B cell (primary cell): ENCODE data around the gene PTMA. TPM values are rescaled to one million over a fixed set of nuclear protein-coding genes. Genes with fewer than 3 reads are reported as not detected.
"Not testable (repeated sequence)": the region's sequence is repeated elsewhere in the genome, so short reads cannot be mapped to it uniquely, and the experiment has no call there.

Source experiments
- ATAC-seq: fragments of 200-7000 bp; cut with Tn5 transposase; one replicate; pipeline ENCODE4 v1.10.0; 2021; ENCODE audit warnings: low read depth, mild to moderate bottlenecking, moderate number of reproducible peaks, moderate library complexity
- CTCF ChIA-PET: fragments of 350-600 bp; sonication (Branson Sonifier 250); formaldehyde crosslinking; loops from one replicate; lab custom pipeline; 2021; ENCODE audit warnings: antibody characterized with exemption, inconsistent platforms; lab: Charles Lee
- POLR2A ChIA-PET: fragments of 350-600 bp; sonication (Branson Sonifier 250); formaldehyde crosslinking; loops from one replicate; lab custom pipeline; 2021; ENCODE audit warnings: antibody characterized with exemption; lab: Charles Lee
- DNase-seq: peaks from one replicate; pipeline ENCODE4 v3.0.0; 2013
- H2AFZ ChIP-seq: 2 replicates; pipeline ENCODE4 v1.6.1; 2012; ENCODE audit warnings: mild to moderate bottlenecking, low read depth, low read length; ENCODE audit not compliant: insufficient read depth, poor library complexity, severe bottlenecking
- H3K27ac ChIP-seq, 2 donors: 1 replicate in 1 of 2; 2 replicates in 1 of 2; pipeline ENCODE4 v1.5.1; 2012 to 2013; ENCODE audit warnings: low read length in 2 of 2, mild to moderate bottlenecking in 2 of 2, moderate library complexity in 1 of 2
- H3K27me3 ChIP-seq, 4 experiments: fragments of 200-600 bp in 1 of 4; sonication (generic) in 1 of 4; replicated peaks in 1 of 4; 1 replicate in 2 of 4; 2 replicates in 2 of 4; pipeline versions ENCODE4 v1.6.1 to v1.7.0; 2013 to 2016; ENCODE audit warnings: low read length in 3 of 4, mild to moderate bottlenecking in 2 of 4, mixed read lengths in 1 of 4, moderate library complexity in 1 of 4; ENCODE audit not compliant: insufficient read depth in 4 of 4, control insufficient read depth in 3 of 4; ENCODE audit errors: control extremely low read depth in 1 of 4
- H3K36me3 ChIP-seq, 2 experiments: replicated peaks in 1 of 2; 1 replicate in 1 of 2; 2 replicates in 1 of 2; pipeline versions ENCODE4 v1.6.1 to v1.7.1; 2013; ENCODE audit warnings: low read length in 1 of 2; ENCODE audit not compliant: insufficient read depth in 2 of 2, control insufficient read depth in 1 of 2; ENCODE audit errors: control extremely low read depth in 1 of 2, extremely low read depth in 1 of 2
- H3K4me1 ChIP-seq, 2 donors: fragments of 200-600 bp in 1 of 2; sonication (generic) in 1 of 2; 1 replicate in 1 of 2; 2 replicates in 1 of 2; pipeline versions ENCODE4 v1.5.1 to v1.6.1; 2013 to 2017; ENCODE audit warnings: low read length in 2 of 2; ENCODE audit not compliant: control insufficient read depth in 2 of 2, insufficient read depth in 2 of 2
- H3K4me2 ChIP-seq: replicated peaks from 2 replicates; pipeline ENCODE3; 2012; ENCODE audit warnings: mild to moderate bottlenecking, low read depth, low read length; ENCODE audit not compliant: poor library complexity, severe bottlenecking
- H3K4me3 ChIP-seq, 5 experiments: fragments of 200-600 bp in 1 of 5; sonication (generic) in 1 of 5; 1 replicate in 3 of 5; 2 replicates in 2 of 5; pipeline versions ENCODE4 v1.5.1 to v1.7.0; 2011 to 2016; ENCODE audit warnings: low read length in 4 of 5, mild to moderate bottlenecking in 4 of 5, low read depth in 2 of 5, control low read depth in 1 of 5, moderate library complexity in 1 of 5; ENCODE audit not compliant: insufficient read depth in 1 of 5; ENCODE audit errors: control extremely low read depth in 1 of 5, extremely low read depth in 1 of 5
- H3K79me2 ChIP-seq: fragments of 200-600 bp; sonication (generic); one replicate; pipeline ENCODE4 v1.6.0; 2016; ENCODE audit warnings: low read length; ENCODE audit not compliant: control insufficient read depth, insufficient read depth
- H3K9ac ChIP-seq: fragments of 200-600 bp; sonication (generic); 2 replicates; pipeline ENCODE4 v1.6.1; 2017; ENCODE audit warnings: mild to moderate bottlenecking, low read length, moderate library complexity
- H3K9me3 ChIP-seq, 3 donors: one replicate each; pipeline versions ENCODE4 v1.6.1 to v1.7.1; 2013; ENCODE audit warnings: low read length in 2 of 3; ENCODE audit not compliant: control insufficient read depth in 2 of 3, insufficient read depth in 1 of 3; ENCODE audit errors: control extremely low read depth in 1 of 3
- H4K20me1 ChIP-seq: 2 replicates; pipeline ENCODE4 v1.6.0; 2012; ENCODE audit warnings: mild to moderate bottlenecking, low read length; ENCODE audit not compliant: insufficient read depth, control insufficient read depth, poor library complexity, severe bottlenecking
- H3K27ac Mint-ChIP-seq: one replicate; pipeline ENCODE4 v1.8.0; 2021; ENCODE audit warnings: mixed read lengths
- H3K27me3 Mint-ChIP-seq: one replicate; pipeline ENCODE4 v1.8.0; 2021; ENCODE audit warnings: mixed read lengths
- H3K4me1 Mint-ChIP-seq: one replicate; pipeline ENCODE4 v1.8.0; 2021; ENCODE audit warnings: mixed read lengths
- H3K4me3 Mint-ChIP-seq: one replicate; pipeline ENCODE4 v1.8.0; 2021; ENCODE audit warnings: mixed read lengths
- H3K9me3 Mint-ChIP-seq: one replicate; pipeline ENCODE4 v1.8.0; 2022; ENCODE audit warnings: mixed read lengths; ENCODE audit not compliant: insufficient read depth
- CTCF ChIP-seq: fragments of 200-600 bp; IDR thresholded peaks from one replicate; pipeline ENCODE4 v1.8.0; 2022; ENCODE audit warnings: antibody characterized with exemption, mild to moderate bottlenecking
- EZH2 ChIP-seq: IDR thresholded peaks from 2 replicates; pipeline ENCODE4 v1.6.1; 2012; ENCODE audit warnings: borderline replicate concordance, low read depth, mild to moderate bottlenecking, moderate library complexity, low read length; ENCODE audit not compliant: insufficient read depth, poor library complexity, severe bottlenecking
- WGBS: methylation state at CpG from one replicate; pipeline ENCODE4 v1.1.5; 2013; ENCODE audit warnings: missing lambda C conversion rate; ENCODE audit not compliant: insufficient coverage; 5-methylcytosine and 5-hydroxymethylcytosine counted together
- intact Hi-C: fragments of 100-400 bp; cut with micrococcal nuclease; formaldehyde crosslinking; loops from one replicate; pipeline ENCODE4 v1.10.0; 2022
- polyA plus RNA-seq: library from polyadenylated mRNA; depleted of rRNA; stranded (reverse); fragments of >200 nt; gene quantifications from 2 replicates; pipeline ENCODE4 v1.2.3, GENCODE V29; 2012
- total RNA-seq, 2 donors: library from RNA; stranded (reverse); fragments of 120-200 nt in 1 of 2; gene quantifications; 1 replicate in 1 of 2; 2 replicates in 1 of 2; pipeline versions ENCODE4 v1.2.3 to v1.2.4, GENCODE V29; 2013 to 2022

The PTMA gene
- total and polyA plus RNA-seq, 2 donors (not counting 1 experiment from before 2014, with no cell fraction given) = 713 to 2,282 TPM

GRCh38 chr2:231743376-231744116, 35.2 kb downstream of the PTMA start:
- Histone ChIP-seq H4K20me1 (no peaks in the 10 kb centered on the region), H3K36me3 (no peaks in the 10 kb centered on the region), H3K27ac (no peak overlapping the region), H3K4me2 (no peak overlapping the region), H3K4me1 (no peaks in the 10 kb centered on the region), H3K79me2 (peaks cover 4% of the 10 kb centered on the region), H3K9me3 (no peaks in the 10 kb centered on the region), H3K27me3 (no peaks in the 10 kb centered on the region), H3K4me3 (no peak overlapping the region), H3K9ac (no peak overlapping the region), H2AFZ (no peak overlapping the region)
- no peak overlapping the region for H3K4me3 Mint-ChIP-seq
- no peaks in the 10 kb centered on the region for H3K4me1 Mint-ChIP-seq
- DNase-seq (no peak), ATAC-seq (no peak)
- TF ChIP-seq EZH2 = no peak
- CTCF ChIA-PET = no interaction called here
- H3K9me3 Mint-ChIP-seq = no peaks in the 10 kb centered on the region
- intact Hi-C loops = no loop called here
- 95% methylated on average over 5 of the region's 9 CpGs for WGBS
- no peak overlapping the region for H3K27ac Mint-ChIP-seq
- POLR2A ChIA-PET = no interaction called here
- no peaks in the 10 kb centered on the region for H3K27me3 Mint-ChIP-seq

- ChIA-PET POLR2A (interaction anchor here (0.7 kb wide), 1 partner anchor 52 kb away, joined by 3 read pairs; no protein-coding TSS in a partner anchor), CTCF (interaction anchor here (0.7 kb wide), 1 partner anchor 156 kb away, joined by 3 read pairs; no protein-coding TSS in a partner anchor)
- intact Hi-C loops = no loop called here
- Mint-ChIP-seq H3K27me3 (no peaks in the 10 kb centered on the region), H3K4me3 (no peak overlapping the region), H3K27ac (no peak overlapping the region), H3K9me3 (no peaks in the 10 kb centered on the region), H3K4me1 (no peaks in the 10 kb centered on the region)
- no peaks in the 10 kb centered on the region for H4K20me1 ChIP-seq
- no peak for DNase-seq
- no peak for ATAC-seq
- H3K36me3 ChIP-seq = no peaks in the 10 kb centered on the region
- no peak overlapping the region for H2AFZ ChIP-seq
- H3K4me3 ChIP-seq = no peak overlapping the region
- no peaks in the 10 kb centered on the region for H3K9me3 ChIP-seq
- no peaks in the 10 kb centered on the region for H3K27me3 ChIP-seq
- no peak overlapping the region for H3K27ac ChIP-seq
- TF ChIP-seq EZH2 = no peak
- no peak for TF ChIP-seq CTCF
- no peaks in the 10 kb centered on the region for H3K79me2 ChIP-seq
- no peak overlapping the region for H3K9ac ChIP-seq
- no peak overlapping the region for H3K4me2 ChIP-seq
- WGBS = 92% methylated on average over 2 of the region's 6 CpGs
- H3K4me1 ChIP-seq = no peaks in the 10 kb centered on the region
These were observed 37.1 kb downstream of the PTMA start for GRCh38 chr2:231745303-231746038.

GRCh38 chr2:231748153-231748896, 40.0 kb downstream of the PTMA start:
- H3K9me3 ChIP-seq, ATAC-seq, H3K4me3 Mint-ChIP-seq, CTCF ChIA-PET, H3K4me3 ChIP-seq, H3K27ac Mint-ChIP-seq, H3K4me1 Mint-ChIP-seq, POLR2A ChIA-PET, H3K27ac ChIP-seq, H3K4me2 ChIP-seq, H3K27me3 Mint-ChIP-seq, H3K9ac ChIP-seq, intact Hi-C loops, DNase-seq, H3K9me3 Mint-ChIP-seq, H3K4me1 ChIP-seq, H3K27me3 ChIP-seq, H3K79me2 ChIP-seq, H3K36me3 ChIP-seq, H4K20me1 ChIP-seq, H2AFZ ChIP-seq: not testable (repeated sequence)
- WGBS = 51% methylated on average over 6 of the region's 6 CpGs
